ENCODE results near the gene TTC22.

The TTC22 gene

DNA sequence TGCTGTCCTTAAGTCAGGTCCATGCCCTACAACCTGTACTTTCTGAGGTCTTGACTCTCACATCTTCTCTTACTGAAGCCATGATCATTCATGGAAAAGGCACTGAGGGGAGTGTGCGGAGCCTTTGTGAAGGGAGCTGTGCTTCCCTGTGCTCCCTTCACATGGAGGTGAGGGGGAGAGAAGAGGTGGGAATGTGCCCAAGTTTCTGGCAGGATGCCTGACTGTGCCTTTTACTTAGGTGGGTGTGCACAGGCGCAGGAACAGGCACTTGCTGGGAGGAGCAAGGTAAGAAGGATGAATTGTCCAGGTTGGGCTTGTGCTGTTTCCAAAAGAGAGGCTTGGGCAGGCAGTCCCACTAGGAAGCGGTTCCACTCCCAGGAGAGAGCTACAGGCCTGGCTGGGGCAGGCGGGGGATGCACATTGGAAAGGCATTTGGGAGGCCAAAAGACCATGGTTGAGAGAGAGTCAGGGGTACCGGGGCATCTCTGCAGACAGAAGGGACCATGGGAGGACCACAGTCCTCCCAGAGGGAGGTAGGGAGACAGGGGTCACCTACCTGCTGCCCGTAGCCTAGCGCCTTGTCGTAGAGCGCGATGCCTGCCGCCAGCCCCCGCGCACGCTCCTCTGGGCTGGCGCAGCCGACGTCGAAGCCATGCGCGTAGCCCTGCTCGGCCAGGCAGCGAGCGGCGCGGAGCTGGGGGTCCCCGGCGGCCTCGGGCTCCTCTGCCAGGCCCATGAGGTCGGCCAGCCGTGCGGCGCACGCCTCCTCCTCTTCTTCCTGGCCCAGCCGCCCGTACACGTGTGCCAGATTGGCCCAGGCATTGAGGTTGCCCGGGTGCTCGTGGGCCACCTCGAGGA is 853 bp downstream of the TTC22 start:
- Histone ChIP-seq H3K4me3 (ENCODE audit: low read depth, low read length) (no peak overlapping the region), H3K4me1 (no peaks in the 10 kb centered on the region), H3K9me3 (no peaks in the 10 kb centered on the region), H3K27me3 (no peaks in the 10 kb centered on the region), H3K36me3 (no peaks in the 10 kb centered on the region)
- DNase-seq: no peak
- TF ChIP-seq, protein P1, sequence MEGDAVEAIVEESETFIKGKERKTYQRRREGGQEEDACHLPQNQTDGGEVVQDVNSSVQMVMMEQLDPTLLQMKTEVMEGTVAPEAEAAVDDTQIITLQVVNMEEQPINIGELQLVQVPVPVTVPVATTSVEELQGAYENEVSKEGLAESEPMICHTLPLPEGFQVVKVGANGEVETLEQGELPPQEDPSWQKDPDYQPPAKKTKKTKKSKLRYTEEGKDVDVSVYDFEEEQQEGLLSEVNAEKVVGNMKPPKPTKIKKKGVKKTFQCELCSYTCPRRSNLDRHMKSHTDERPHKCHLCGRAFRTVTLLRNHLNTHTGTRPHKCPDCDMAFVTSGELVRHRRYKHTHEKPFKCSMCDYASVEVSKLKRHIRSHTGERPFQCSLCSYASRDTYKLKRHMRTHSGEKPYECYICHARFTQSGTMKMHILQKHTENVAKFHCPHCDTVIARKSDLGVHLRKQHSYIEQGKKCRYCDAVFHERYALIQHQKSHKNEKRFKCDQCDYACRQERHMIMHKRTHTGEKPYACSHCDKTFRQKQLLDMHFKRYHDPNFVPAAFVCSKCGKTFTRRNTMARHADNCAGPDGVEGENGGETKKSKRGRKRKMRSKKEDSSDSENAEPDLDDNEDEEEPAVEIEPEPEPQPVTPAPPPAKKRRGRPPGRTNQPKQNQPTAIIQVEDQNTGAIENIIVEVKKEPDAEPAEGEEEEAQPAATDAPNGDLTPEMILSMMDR (IDR thresholded peaks at IDR 0.05; ENCODE audit: low read depth, low read length): no peak

DNA sequence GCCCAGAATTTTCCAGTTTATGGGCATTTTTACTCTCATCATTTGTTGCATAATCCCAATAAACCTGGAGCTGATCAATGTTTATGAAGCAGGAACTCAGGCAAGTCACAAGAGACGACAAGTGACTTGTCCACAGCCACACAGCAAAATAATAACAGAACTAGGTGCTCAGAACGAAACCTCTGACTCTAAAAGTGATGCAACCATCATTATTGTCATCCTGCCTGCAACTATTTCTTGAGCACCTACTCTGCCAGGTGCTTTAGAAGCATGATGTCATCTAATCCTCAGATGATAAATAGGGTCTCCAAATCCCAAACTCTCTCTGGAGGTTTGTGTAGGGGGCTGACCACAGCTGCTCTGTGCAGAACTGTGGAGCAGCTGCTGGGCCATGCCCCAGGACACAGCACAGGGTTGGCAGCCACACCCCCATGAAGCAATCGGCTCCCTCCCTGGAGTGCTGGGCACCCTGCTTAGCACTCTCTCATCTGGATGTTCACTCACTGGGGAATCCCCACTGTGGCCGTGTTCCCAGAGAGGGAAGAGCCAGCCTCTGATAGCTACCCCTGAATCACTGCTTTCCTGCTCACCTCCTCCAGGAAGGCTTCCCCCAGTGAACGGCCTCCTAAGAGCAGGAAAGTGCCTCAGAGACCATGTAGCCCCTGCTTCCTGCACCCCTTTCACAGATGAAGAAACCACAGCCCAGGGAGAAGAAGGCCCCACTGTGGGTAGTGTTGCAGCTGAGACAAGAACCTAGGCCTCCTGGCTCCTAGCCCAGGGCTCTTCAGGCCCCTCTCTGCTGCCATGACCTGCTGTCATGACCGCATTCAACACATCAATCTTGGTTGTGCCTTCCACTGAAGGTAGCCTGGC is 2.1 kb downstream of the TTC22 start:
- Histone ChIP-seq H3K4me3 (ENCODE audit: low read depth, low read length) (no peak overlapping the region), H3K27me3 (no peaks in the 10 kb centered on the region), H3K4me1 (no peaks in the 10 kb centered on the region), H3K36me3 (no peaks in the 10 kb centered on the region), H3K9me3 (no peaks in the 10 kb centered on the region)
- TF ChIP-seq, protein P1 (IDR thresholded peaks at IDR 0.05; ENCODE audit: low read depth, low read length): no peak
- no peak for DNase-seq

DNA sequence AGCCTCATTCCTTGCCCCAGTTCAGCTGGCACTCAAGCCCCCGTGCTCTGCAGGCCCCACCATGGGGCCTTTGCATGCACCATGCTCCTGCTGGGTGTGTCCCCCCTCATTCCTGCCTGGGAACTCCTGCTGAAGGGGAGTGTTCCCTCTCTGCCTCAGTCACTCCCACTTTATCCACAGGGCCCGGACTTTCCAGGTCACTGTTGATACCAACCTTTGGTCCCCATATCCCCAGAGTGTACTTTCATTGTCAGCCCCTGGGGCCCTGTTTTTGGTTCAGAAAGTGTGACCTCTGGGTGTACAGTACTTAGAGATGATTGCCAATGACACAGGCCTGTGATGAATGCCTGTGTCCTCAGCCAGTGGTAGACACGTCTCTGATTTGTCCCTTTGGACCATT is 2.9 kb downstream of the TTC22 start:
- Histone ChIP-seq H3K9me3 (no peaks in the 10 kb centered on the region), H3K36me3 (no peaks in the 10 kb centered on the region), H3K4me1 (no peaks in the 10 kb centered on the region), H3K4me3 (ENCODE audit: low read depth, low read length) (no peak overlapping the region), H3K27me3 (no peaks in the 10 kb centered on the region)
- TF ChIP-seq, protein P1 (IDR thresholded peaks at IDR 0.05; ENCODE audit: low read depth, low read length): no peak
- DNase-seq: no peak

DNA sequence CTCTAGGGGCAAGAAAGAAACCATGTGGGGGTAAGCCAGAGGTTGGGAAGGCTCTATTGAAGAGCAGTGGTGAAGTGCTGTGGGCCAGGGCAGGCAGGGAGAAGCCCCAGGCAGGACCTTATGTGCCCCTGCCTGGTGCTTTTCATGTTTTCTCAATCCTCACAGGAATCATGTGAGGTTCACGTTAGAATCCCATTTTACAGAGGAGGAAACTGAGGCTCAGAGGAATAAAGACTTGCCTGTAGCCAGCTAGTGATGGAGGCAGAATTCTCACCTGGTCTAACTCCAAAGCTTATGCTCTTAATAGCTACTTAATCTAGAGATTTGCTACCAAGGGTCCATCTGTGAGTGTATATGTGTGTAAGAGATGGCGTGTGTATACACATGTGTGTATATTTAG is 4.2 kb downstream of the TTC22 start:
- Histone ChIP-seq H3K36me3 (no peaks in the 10 kb centered on the region), H3K4me3 (ENCODE audit: low read depth, low read length) (no peak overlapping the region), H3K9me3 (no peaks in the 10 kb centered on the region), H3K27me3 (no peaks in the 10 kb centered on the region), H3K4me1 (no peaks in the 10 kb centered on the region)
- no peak for DNase-seq
- TF ChIP-seq, protein P1 (IDR thresholded peaks at IDR 0.05; ENCODE audit: low read depth, low read length): no peak

DNA sequence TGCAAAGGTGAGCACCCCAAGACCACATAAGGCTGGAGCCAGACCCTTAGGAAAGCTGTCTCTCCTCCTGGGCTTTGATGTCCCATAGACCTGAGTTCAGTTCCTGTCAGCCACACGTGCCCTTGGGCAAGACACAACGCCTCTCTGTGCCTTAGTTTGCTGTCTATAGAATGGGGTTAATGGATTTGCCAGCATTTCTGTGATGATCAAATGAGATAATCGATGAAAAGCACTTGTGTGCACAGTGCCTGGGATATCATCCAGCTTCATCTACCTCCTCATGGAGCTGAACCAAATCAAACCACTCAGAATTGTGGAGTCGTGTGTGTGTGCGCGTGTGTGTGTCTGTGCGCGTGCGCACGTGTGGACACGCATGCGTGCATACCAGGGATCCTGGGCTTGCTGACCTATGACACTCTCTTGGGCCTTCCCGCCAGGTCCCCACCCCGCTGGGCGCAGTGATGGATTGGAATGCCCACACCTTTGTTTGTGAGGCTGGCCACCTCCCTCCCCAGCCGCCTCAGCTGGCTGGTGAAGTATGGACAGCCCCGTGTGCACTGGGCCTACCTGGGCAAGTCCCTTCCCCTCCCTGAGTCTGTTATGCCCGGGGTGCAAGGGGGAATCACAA is 5.2 kb downstream of the TTC22 start:
- Histone ChIP-seq H3K4me1 (no peaks in the 10 kb centered on the region), H3K4me3 (ENCODE audit: low read depth, low read length) (no peak overlapping the region), H3K9me3 (no peaks in the 10 kb centered on the region), H3K27me3 (no peaks in the 10 kb centered on the region), H3K36me3 (no peaks in the 10 kb centered on the region)
- TF ChIP-seq, protein P1 (IDR thresholded peaks at IDR 0.05; ENCODE audit: low read depth, low read length): no peak
- no peak for DNase-seq
